Measurements from ENCODE around the gene MAML2. TPM values are rescaled to one million over a fixed set of nuclear protein-coding genes. Genes with fewer than 3 reads are reported as not detected.
A peak's percentile ranks its signal among the peaks of the same experiment; 100 is the strongest.

MAML2 gene
- polyA plus RNA-seq, 3 donors, result 0.57 to 7.6 (median 1.2) TPM

- H3K4me2 ChIP-seq (replicated peaks; ENCODE audit: extremely low read depth, low read length, poor library complexity, severe bottlenecking), result peak overlapping the region; percentile 18
- H3K36me3 ChIP-seq (replicated peaks in 1 of 2; ENCODE audit: control insufficient read depth in 1 of 2, insufficient read depth in 2 of 2, low read length in 2 of 2), result no peaks in the 10 kb centered on the region
- DNase-seq, result no peak
- no CpG with 5 or more reads among the region's 1 CpG for WGBS (ENCODE audit: insufficient coverage)
- Mint-ChIP-seq H3K9me3 (peaks cover 0 to 2% (median 0%) of the 10 kb centered on the region in 7 donors), H3K27me3 (ENCODE audit: low read depth in 3 of 3) (peaks cover 0 to 2% (median 0%) of the 10 kb centered on the region in 3 donors), H3K4me1 (peaks cover 36% of the 10 kb centered on the region), H3K27ac (peak overlapping the region in 1 of 7 donors; percentile 57), H3K36me3 (no peaks in the 10 kb centered on the region), H3K4me3 (no peak overlapping the region)
- H2AFZ ChIP-seq (ENCODE audit: insufficient read depth, low read depth, low read length, poor library complexity, severe bottlenecking), result no peak overlapping the region
- intact Hi-C loops (cut with micrococcal nuclease), result no loop called here
- no peak overlapping the region for H3K9ac ChIP-seq (ENCODE audit: insufficient read depth, low read length, poor library complexity, severe bottlenecking)
- H4K20me1 ChIP-seq (ENCODE audit: insufficient read depth, low read length), result no peaks in the 10 kb centered on the region
- no peak for TF ChIP-seq CTCF (IDR thresholded peaks at IDR 0.05)
- no peaks in the 10 kb centered on the region for H3K27me3 ChIP-seq (ENCODE audit: control insufficient read depth in 2 of 2, insufficient read depth in 2 of 2, low read length in 2 of 2)
- H3K9me3 ChIP-seq (replicated peaks in 1 of 2; ENCODE audit: control insufficient read depth in 1 of 2, insufficient read depth in 1 of 2, low read length in 2 of 2), result no peaks in the 10 kb centered on the region
- no peak overlapping the region for H3K27ac ChIP-seq (ENCODE audit: low read depth in 1 of 2, low read length in 2 of 2)
- no peaks in the 10 kb centered on the region for H3K79me2 ChIP-seq (ENCODE audit: insufficient read depth, low read length)
- H3K4me1 ChIP-seq (ENCODE audit: control insufficient read depth in 1 of 2, insufficient read depth in 2 of 2, low read length in 2 of 2), result peaks cover 25 to 31% of the 10 kb centered on the region in 2 donors
- H3K4me3 ChIP-seq (replicated peaks in 1 of 3; ENCODE audit: low read depth in 2 of 3, low read length in 3 of 3), result no peak overlapping the region
Observed at GRCh38 chr11:96189351-96189750, 153.6 kb downstream of the MAML2 start.

- no peak for TF ChIP-seq CTCF (IDR thresholded peaks at IDR 0.05)
- no CpG with 5 or more reads among the region's 2 CpGs for WGBS (ENCODE audit: insufficient coverage)
- Histone ChIP-seq H3K9ac (ENCODE audit: insufficient read depth, low read length, poor library complexity, severe bottlenecking) (no peak overlapping the region), H3K79me2 (ENCODE audit: insufficient read depth, low read length) (no peaks in the 10 kb centered on the region), H3K9me3 (replicated peaks in 1 of 2; ENCODE audit: control insufficient read depth in 1 of 2, insufficient read depth in 1 of 2, low read length in 2 of 2) (no peaks in the 10 kb centered on the region), H3K36me3 (replicated peaks in 1 of 2; ENCODE audit: control insufficient read depth in 1 of 2, insufficient read depth in 2 of 2, low read length in 2 of 2) (no peaks in the 10 kb centered on the region), H3K27ac (ENCODE audit: low read depth in 1 of 2, low read length in 2 of 2) (peak overlapping the region in 1 of 2 donors; percentile 66), H3K4me1 (ENCODE audit: control insufficient read depth in 1 of 2, insufficient read depth in 2 of 2, low read length in 2 of 2) (peaks cover 17 to 22% of the 10 kb centered on the region in 2 donors), H4K20me1 (ENCODE audit: insufficient read depth, low read length) (no peaks in the 10 kb centered on the region), H3K4me3 (replicated peaks in 1 of 3; ENCODE audit: low read depth in 2 of 3, low read length in 3 of 3) (no peak overlapping the region), H3K27me3 (ENCODE audit: control insufficient read depth in 2 of 2, insufficient read depth in 2 of 2, low read length in 2 of 2) (no peaks in the 10 kb centered on the region), H3K4me2 (replicated peaks; ENCODE audit: extremely low read depth, low read length, poor library complexity, severe bottlenecking) (peak overlapping the region; percentile 18), H2AFZ (ENCODE audit: insufficient read depth, low read depth, low read length, poor library complexity, severe bottlenecking) (peak overlapping the region; percentile 51)
- peaks cover 28% of the 10 kb centered on the region for H3K4me1 Mint-ChIP-seq
- H3K27me3 Mint-ChIP-seq (ENCODE audit: low read depth in 3 of 3), result no peaks in the 10 kb centered on the region
- DNase-seq, result peak in 2 of 3 donors; percentile 40 to 49
- peak overlapping the region in 1 of 2 donors; percentile 22 for H3K4me3 Mint-ChIP-seq
- intact Hi-C loops (cut with micrococcal nuclease), result no loop called here
- peak overlapping the region; percentile 68 to 91 (median 74) for H3K27ac Mint-ChIP-seq
- peaks cover 0 to 2% (median 0%) of the 10 kb centered on the region in 7 donors for H3K9me3 Mint-ChIP-seq
- no peaks in the 10 kb centered on the region for H3K36me3 Mint-ChIP-seq
Observed at GRCh38 chr11:96188243-96189006, 154.6 kb downstream of the MAML2 start.
